ENCODE results near the gene PTPN23. TPM values are rescaled to one million over a fixed set of nuclear protein-coding genes. Genes with fewer than 3 reads are reported as not detected.

The PTPN23 gene
- total RNA-seq, 4 donors from 2014 or later, result 45.9 to 135 (median 61.1) TPM

- Histone ChIP-seq H3K4me3 (no peak overlapping the region), H3K9me3 (no peaks in the 10 kb centered on the region), H3K36me3 (peaks cover 77% of the 10 kb centered on the region), H3K4me1 (peaks cover 3% of the 10 kb centered on the region), H3K27me3 (no peaks in the 10 kb centered on the region), H3K27ac (peak overlapping the region; percentile 34)
- WGBS, result 87% methylated on average over 9 of the region's 9 CpGs
- TF ChIP-seq EP300 (IDR thresholded peaks at IDR 0.05), result no peak
- TF ChIP-seq POLR2AphosphoS5 (IDR thresholded peaks at IDR 0.05), result no peak
- no peak for TF ChIP-seq POLR2A (IDR thresholded peaks at IDR 0.05)
- no peak for TF ChIP-seq CTCF (IDR thresholded peaks at IDR 0.05)
- peak in 1 of 2 donors; percentile 1 for DNase-seq (ENCODE audit: low spot score in 2 of 2)
Measured at GRCh38 chr3:47429476-47430270, 48.9 kb downstream of the PTPN23 start.

- no peaks in the 10 kb centered on the region for H3K9me3 ChIP-seq
- H3K27ac ChIP-seq, result peak overlapping the region; percentile 9
- TF ChIP-seq CTCF (IDR thresholded peaks at IDR 0.05), result no peak
- no peak for TF ChIP-seq POLR2AphosphoS5 (IDR thresholded peaks at IDR 0.05)
- no peak for TF ChIP-seq POLR2A (IDR thresholded peaks at IDR 0.05)
- TF ChIP-seq EP300 (IDR thresholded peaks at IDR 0.05), result no peak
- WGBS, result 89% methylated on average over 7 of the region's 7 CpGs
- H3K4me3 ChIP-seq, result no peak overlapping the region
- peaks cover 3% of the 10 kb centered on the region for H3K4me1 ChIP-seq
- H3K36me3 ChIP-seq, result peaks cover 73% of the 10 kb centered on the region
- H3K27me3 ChIP-seq, result no peaks in the 10 kb centered on the region
- peak in 1 of 2 donors; percentile 44 for DNase-seq (ENCODE audit: low spot score in 2 of 2)
Measured at GRCh38 chr3:47430606-47431005, 49.8 kb downstream of the PTPN23 start.

- H3K27ac ChIP-seq, result peak overlapping the region; percentile 9
- DNase-seq (ENCODE audit: low spot score in 2 of 2), result no peak
- H3K4me3 ChIP-seq, result no peak overlapping the region
- WGBS, result 86% methylated on average over 3 of the region's 3 CpGs
- H3K27me3 ChIP-seq, result no peaks in the 10 kb centered on the region
- peaks cover 3% of the 10 kb centered on the region for H3K4me1 ChIP-seq
- TF ChIP-seq POLR2AphosphoS5 (IDR thresholded peaks at IDR 0.05) (no peak), EP300 (IDR thresholded peaks at IDR 0.05) (no peak), CTCF (IDR thresholded peaks at IDR 0.05) (no peak), POLR2A (IDR thresholded peaks at IDR 0.05) (no peak)
- peaks cover 71% of the 10 kb centered on the region for H3K36me3 ChIP-seq
- no peaks in the 10 kb centered on the region for H3K9me3 ChIP-seq
Measured at GRCh38 chr3:47431225-47431624, 50.4 kb downstream of the PTPN23 start.

- TF ChIP-seq CTCF (IDR thresholded peaks at IDR 0.05), result no peak
- TF ChIP-seq POLR2AphosphoS5 (IDR thresholded peaks at IDR 0.05), result no peak
- TF ChIP-seq POLR2A (IDR thresholded peaks at IDR 0.05), result no peak
- TF ChIP-seq EP300 (IDR thresholded peaks at IDR 0.05), result no peak
- Histone ChIP-seq H3K36me3 (peaks cover 57% of the 10 kb centered on the region), H3K27me3 (no peaks in the 10 kb centered on the region), H3K9me3 (no peaks in the 10 kb centered on the region), H3K4me3 (no peak overlapping the region), H3K4me1 (peaks cover 3% of the 10 kb centered on the region), H3K27ac (no peak overlapping the region)
- 97% methylated on average over 2 of the region's 2 CpGs for WGBS
- peak in 1 of 2 donors; percentile 22 for DNase-seq (ENCODE audit: low spot score in 2 of 2)
Measured at GRCh38 chr3:47432673-47433072, 51.9 kb downstream of the PTPN23 start.

GRCh38 chr3:47433796-47434195 lies 53.0 kb downstream of the PTPN23 start:
- Histone ChIP-seq H3K9me3 (no peaks in the 10 kb centered on the region), H3K4me3 (no peak overlapping the region), H3K27ac (peak overlapping the region; percentile 11), H3K27me3 (no peaks in the 10 kb centered on the region), H3K4me1 (peaks cover 3% of the 10 kb centered on the region), H3K36me3 (peaks cover 58% of the 10 kb centered on the region)
- no peak for DNase-seq (ENCODE audit: low spot score in 2 of 2)
- TF ChIP-seq POLR2AphosphoS5 (IDR thresholded peaks at IDR 0.05), result no peak
- WGBS, result 85% methylated on average over 3 of the region's 3 CpGs
